CD4-positive, alpha-beta T cell (primary cell): ENCODE data around the gene MCTP1. TPM values are rescaled to one million over a fixed set of nuclear protein-coding genes. Genes with fewer than 3 reads are reported as not detected.

Experiments used
- ATAC-seq: fragments of 200-7000 bp; cut with Tn5 transposase; one replicate; pipeline ENCODE4 v1.10.0; 2022; ENCODE audit warnings: mild to moderate bottlenecking; ENCODE audit not compliant: poor library complexity
- CTCF ChIA-PET: fragments of 350-600 bp; sonication (Branson Sonifier 250); formaldehyde crosslinking; loops from one replicate; lab custom pipeline; 2021; ENCODE audit warnings: antibody characterized with exemption, inconsistent platforms; lab: Charles Lee
- POLR2A ChIA-PET: fragments of 350-600 bp; sonication (Branson Sonifier 250); formaldehyde crosslinking; loops from one replicate; lab custom pipeline; 2021; ENCODE audit warnings: antibody characterized with exemption, inconsistent platforms; lab: Charles Lee
- DNase-seq, 14 experiments: peaks; one replicate each; pipeline ENCODE4 v3.0.0-alpha.2; 2013 to 2020; ENCODE audit warnings: mixed read lengths in 2 of 14
- H3K27ac ChIP-seq, 2 donors: one replicate each; pipeline versions ENCODE4 v1.5.1 to v1.7.0; 2013; ENCODE audit warnings: low read length in 2 of 2, low read depth in 1 of 2, mild to moderate bottlenecking in 1 of 2
- H3K27me3 ChIP-seq, 2 experiments: 1 replicate in 1 of 2; 2 replicates in 1 of 2; pipeline versions ENCODE4 v1.6.1 to v1.7.0; 2013; ENCODE audit warnings: low read length in 2 of 2, control low read depth in 1 of 2, mild to moderate bottlenecking in 1 of 2, moderate library complexity in 1 of 2; ENCODE audit not compliant: insufficient read depth in 2 of 2, control insufficient read depth in 1 of 2
- H3K36me3 ChIP-seq: one replicate; pipeline ENCODE4 v1.6.1; 2013; ENCODE audit warnings: low read length, control low read depth; ENCODE audit not compliant: insufficient read depth
- H3K4me1 ChIP-seq: one replicate; pipeline ENCODE4 v1.6.1; 2013; ENCODE audit warnings: low read length, control low read depth; ENCODE audit not compliant: insufficient read depth
- H3K4me3 ChIP-seq: one replicate; pipeline ENCODE4 v1.5.1; 2013; ENCODE audit warnings: mild to moderate bottlenecking, low read length, moderate library complexity
- H3K9me3 ChIP-seq, 2 experiments: 1 replicate in 1 of 2; 2 replicates in 1 of 2; pipeline versions ENCODE4 v1.6.1 to v1.7.0; 2013; ENCODE audit warnings: low read length in 2 of 2, mild to moderate bottlenecking in 2 of 2, control low read depth in 1 of 2, moderate library complexity in 1 of 2; ENCODE audit not compliant: control insufficient read depth in 1 of 2, insufficient read depth in 1 of 2
- H3K27ac Mint-ChIP-seq: one replicate; pipeline ENCODE4 v1.8.0; 2020; ENCODE audit warnings: mixed read lengths
- H3K27me3 Mint-ChIP-seq: one replicate; pipeline ENCODE4 v1.8.0; 2021; ENCODE audit warnings: mixed read lengths
- H3K36me3 Mint-ChIP-seq: one replicate; pipeline ENCODE4 v1.8.0; 2021; ENCODE audit warnings: low read depth, mixed read lengths
- H3K4me1 Mint-ChIP-seq: one replicate; pipeline ENCODE4 v1.8.0; 2021; ENCODE audit warnings: low read depth, mixed read lengths
- H3K4me3 Mint-ChIP-seq: one replicate; pipeline ENCODE4 v1.8.0; 2020; ENCODE audit warnings: mild to moderate bottlenecking, mixed read lengths
- H3K9me3 Mint-ChIP-seq: one replicate; pipeline ENCODE4 v1.8.0; 2020; ENCODE audit warnings: mixed read lengths
- intact Hi-C, 2 experiments: fragments of 100-400 bp; cut with DNase I in 1 of 2; cut with micrococcal nuclease in 1 of 2; formaldehyde crosslinking; loops; one replicate each; pipeline versions ENCODE4 v1.15.1 to v1.9.0; 2023 to 2025; cut with DNase I, micrococcal nuclease
- total RNA-seq, 174 experiments: library from RNA in 2 of 174; stranded (reverse) in 2 of 174; gene quantifications; one replicate each; pipeline ENCODE4 v1.2.3 and lab custom pipeline; 2021 to 2026
- TF ChIP-seq, protein P1 (sequence below): fragments of 200-600 bp; IDR thresholded peaks from one replicate; pipeline ENCODE4 v1.8.0; 2022; ENCODE audit warnings: antibody characterized with exemption, mild to moderate bottlenecking

Gene MCTP1
- total RNA-seq, 2 experiments from 2014 or later, result 2.1 to 2.7 TPM

DNA sequence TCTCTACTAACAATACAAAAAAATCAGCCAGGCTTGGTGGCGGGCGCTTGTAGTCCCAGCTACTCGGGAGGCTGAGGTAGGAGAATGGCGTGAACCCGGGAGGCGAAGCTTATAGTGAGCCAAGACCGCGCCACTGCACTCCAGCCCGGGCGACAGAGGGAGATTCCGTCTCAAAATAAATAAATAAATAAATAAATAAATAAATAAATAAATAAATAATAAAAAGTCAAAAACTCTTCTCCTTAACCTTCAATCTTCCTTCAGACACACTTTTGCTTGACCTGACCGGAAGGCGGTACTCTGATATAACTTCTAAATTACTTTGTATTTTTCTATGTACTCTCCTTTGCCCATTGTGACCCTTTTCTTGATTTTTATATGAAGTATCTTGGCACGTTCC lies 364.3 kb downstream of the MCTP1 start:
- DNase-seq, result no peak
- Histone ChIP-seq H3K36me3 (no peaks in the 10 kb centered on the region), H3K9me3 (no peaks in the 10 kb centered on the region), H3K4me1 (no peaks in the 10 kb centered on the region), H3K4me3 (no peak overlapping the region), H3K27ac (no peak overlapping the region), H3K27me3 (no peaks in the 10 kb centered on the region)
- H3K4me3 Mint-ChIP-seq, result no peak overlapping the region
- TF ChIP-seq, protein P1, sequence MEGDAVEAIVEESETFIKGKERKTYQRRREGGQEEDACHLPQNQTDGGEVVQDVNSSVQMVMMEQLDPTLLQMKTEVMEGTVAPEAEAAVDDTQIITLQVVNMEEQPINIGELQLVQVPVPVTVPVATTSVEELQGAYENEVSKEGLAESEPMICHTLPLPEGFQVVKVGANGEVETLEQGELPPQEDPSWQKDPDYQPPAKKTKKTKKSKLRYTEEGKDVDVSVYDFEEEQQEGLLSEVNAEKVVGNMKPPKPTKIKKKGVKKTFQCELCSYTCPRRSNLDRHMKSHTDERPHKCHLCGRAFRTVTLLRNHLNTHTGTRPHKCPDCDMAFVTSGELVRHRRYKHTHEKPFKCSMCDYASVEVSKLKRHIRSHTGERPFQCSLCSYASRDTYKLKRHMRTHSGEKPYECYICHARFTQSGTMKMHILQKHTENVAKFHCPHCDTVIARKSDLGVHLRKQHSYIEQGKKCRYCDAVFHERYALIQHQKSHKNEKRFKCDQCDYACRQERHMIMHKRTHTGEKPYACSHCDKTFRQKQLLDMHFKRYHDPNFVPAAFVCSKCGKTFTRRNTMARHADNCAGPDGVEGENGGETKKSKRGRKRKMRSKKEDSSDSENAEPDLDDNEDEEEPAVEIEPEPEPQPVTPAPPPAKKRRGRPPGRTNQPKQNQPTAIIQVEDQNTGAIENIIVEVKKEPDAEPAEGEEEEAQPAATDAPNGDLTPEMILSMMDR, result no peak
- ChIA-PET CTCF (no interaction called here), POLR2A (no interaction called here)
- ATAC-seq, result no peak
- no peaks in the 10 kb centered on the region for H3K27me3 Mint-ChIP-seq
- no peak overlapping the region for H3K27ac Mint-ChIP-seq
- no peaks in the 10 kb centered on the region for H3K4me1 Mint-ChIP-seq
- intact Hi-C loops, result no loop called here
- H3K9me3 Mint-ChIP-seq, result no peaks in the 10 kb centered on the region
- no peaks in the 10 kb centered on the region for H3K36me3 Mint-ChIP-seq

DNA sequence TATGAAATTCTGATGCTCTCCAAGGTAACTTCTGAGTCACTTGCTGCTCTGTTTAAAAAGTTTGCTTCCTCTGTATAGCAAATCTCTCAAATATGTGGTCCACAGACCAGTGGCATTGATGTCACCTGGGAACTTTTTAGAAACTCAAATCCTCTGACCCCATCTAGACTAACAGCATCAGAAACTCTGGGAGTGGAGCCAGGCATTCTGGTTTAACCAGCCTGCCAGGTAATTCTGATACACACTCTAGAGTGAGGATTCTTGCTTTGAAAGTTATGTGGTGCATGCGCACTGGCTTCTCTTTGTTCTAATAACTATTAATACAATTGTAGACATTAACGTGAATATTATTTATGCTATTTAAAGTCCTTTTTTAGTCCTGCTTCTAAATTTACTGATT lies 368.3 kb downstream of the MCTP1 start:
- H3K27me3 ChIP-seq, result no peaks in the 10 kb centered on the region
- H3K4me1 ChIP-seq, result no peaks in the 10 kb centered on the region
- Mint-ChIP-seq H3K4me1 (no peaks in the 10 kb centered on the region), H3K36me3 (no peaks in the 10 kb centered on the region), H3K4me3 (no peak overlapping the region), H3K27me3 (no peaks in the 10 kb centered on the region), H3K9me3 (no peaks in the 10 kb centered on the region), H3K27ac (no peak overlapping the region)
- no peak for ATAC-seq
- no peak for DNase-seq
- TF ChIP-seq, protein P1, result no peak
- no peaks in the 10 kb centered on the region for H3K9me3 ChIP-seq
- intact Hi-C loops, result no loop called here
- H3K36me3 ChIP-seq, result no peaks in the 10 kb centered on the region
- CTCF ChIA-PET, result no interaction called here
- POLR2A ChIA-PET, result no interaction called here
- H3K4me3 ChIP-seq, result no peak overlapping the region
- no peak overlapping the region for H3K27ac ChIP-seq

DNA sequence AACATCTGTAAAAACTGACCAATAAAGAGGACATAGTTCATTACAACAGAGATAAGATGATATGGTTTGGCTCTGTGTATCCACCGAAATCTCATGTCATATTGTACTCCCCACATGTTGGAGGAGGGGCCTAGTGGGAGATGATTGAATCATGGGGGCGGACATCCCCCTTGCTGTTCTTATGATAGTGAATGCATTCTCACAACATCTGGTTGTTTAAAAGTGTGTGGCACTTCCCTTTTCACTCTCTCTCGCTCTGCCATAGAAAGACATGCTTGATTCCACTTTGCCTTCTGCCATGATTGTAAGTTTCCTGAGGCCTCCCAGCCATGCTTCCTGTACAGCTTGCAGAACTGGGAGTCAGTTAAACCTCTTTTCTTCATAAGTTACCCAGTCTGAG lies 373.6 kb downstream of the MCTP1 start:
- Mint-ChIP-seq H3K27me3 (no peaks in the 10 kb centered on the region), H3K4me3 (no peak overlapping the region), H3K27ac (no peak overlapping the region), H3K4me1 (no peaks in the 10 kb centered on the region), H3K36me3 (no peaks in the 10 kb centered on the region), H3K9me3 (no peaks in the 10 kb centered on the region)
- H3K9me3 ChIP-seq, result no peaks in the 10 kb centered on the region
- DNase-seq (no peak), ATAC-seq (no peak)
- intact Hi-C loops, result no loop called here
- TF ChIP-seq, protein P1, result no peak
- H3K27ac ChIP-seq, result no peak overlapping the region
- no peaks in the 10 kb centered on the region for H3K36me3 ChIP-seq
- H3K4me3 ChIP-seq, result no peak overlapping the region
- no peaks in the 10 kb centered on the region for H3K4me1 ChIP-seq
- CTCF ChIA-PET, result no interaction called here
- H3K27me3 ChIP-seq, result no peaks in the 10 kb centered on the region
- POLR2A ChIA-PET, result no interaction called here
